Measurements from ENCODE around the gene LDLRAD3.

- TF ChIP-seq CTCF (conservative IDR thresholded peaks at IDR 0.05; ENCODE audit: low read length) (no peak), EZH2phosphoT487 (IDR thresholded peaks at IDR 0.05; ENCODE audit: borderline replicate concordance, low read depth, low read length) (no peak)
Observed at GRCh38 chr11:35949242-35949641, 5.4 kb downstream of the LDLRAD3 start.
